Measurements from ENCODE around the gene UTF1.

Gene UTF1

GRCh38 chr10:133278577-133279265 is 48.7 kb downstream of the UTF1 start:
- DNase-seq (ENCODE audit: low read depth, low spot score), result no peak

GRCh38 chr10:133279326-133280226 is 49.6 kb downstream of the UTF1 start:
- no peak for DNase-seq (ENCODE audit: low read depth, low spot score)

- DNase-seq (ENCODE audit: low read depth, low spot score), result no peak
These were observed 50.5 kb downstream of the UTF1 start for GRCh38 chr10:133280391-133281059.

GRCh38 chr10:133281084-133281483 is 51.1 kb downstream of the UTF1 start:
- DNase-seq (ENCODE audit: low read depth, low spot score), result no peak
